Astrocyte (in vitro differentiated cells and primary cell): ENCODE measurements around the gene HBP1. TPM values are rescaled to one million over a fixed set of nuclear protein-coding genes. Genes with fewer than 3 reads are reported as not detected.

Experiments
- DNase-seq: peaks from one replicate; pipeline ENCODE4 v3.0.0-alpha.2; 2010; ENCODE audit warnings: low read depth
- FAIRE-seq: peaks from 2 replicates; lab custom pipeline; 2011; peaks lifted over from hg19 to GRCh38; lab: Jason Lieb, UNC
- H2AFZ ChIP-seq: 2 replicates; pipeline ENCODE4 v1.6.0; 2012; ENCODE audit warnings: low read depth, low read length, inconsistent platforms
- H3K27ac ChIP-seq: 2 replicates; pipeline ENCODE4 v1.5.1; 2011; ENCODE audit warnings: low read depth, low read length, inconsistent platforms
- H3K27me3 ChIP-seq: 2 replicates; pipeline ENCODE4 v1.6.0; 2011; ENCODE audit warnings: low read length, inconsistent platforms; ENCODE audit not compliant: insufficient read depth
- H3K36me3 ChIP-seq: 2 replicates; pipeline ENCODE4 v1.5.1; 2011; ENCODE audit warnings: low read length, inconsistent platforms; ENCODE audit not compliant: insufficient read depth
- H3K4me1 ChIP-seq: 2 replicates; pipeline ENCODE4 v1.5.1; 2011; ENCODE audit warnings: low read length, inconsistent platforms; ENCODE audit not compliant: insufficient read depth
- H3K4me2 ChIP-seq: 2 replicates; pipeline ENCODE4 v1.6.0; 2012; ENCODE audit warnings: low read length, inconsistent platforms
- H3K4me3 ChIP-seq: 2 replicates; pipeline ENCODE4 v1.5.1; 2011; ENCODE audit warnings: low read depth, mild to moderate bottlenecking, low read length, inconsistent platforms; ENCODE audit not compliant: insufficient read depth
- H3K79me2 ChIP-seq: 2 replicates; pipeline ENCODE4 v1.6.0; 2012; ENCODE audit warnings: mild to moderate bottlenecking, low read length, inconsistent platforms; ENCODE audit not compliant: insufficient read depth
- H3K9ac ChIP-seq: 2 replicates; pipeline ENCODE4 v1.6.0; 2012; ENCODE audit warnings: mild to moderate bottlenecking, low read length, inconsistent platforms
- H3K9me3 ChIP-seq: 2 replicates; pipeline ENCODE4 v1.5.1; 2012; ENCODE audit warnings: low read depth, mild to moderate bottlenecking, low read length, inconsistent platforms; ENCODE audit not compliant: insufficient read depth
- H4K20me1 ChIP-seq: 2 replicates; pipeline ENCODE4 v1.6.0; 2012; ENCODE audit warnings: low read length, inconsistent platforms; ENCODE audit not compliant: insufficient read depth
- H3K27ac Mint-ChIP-seq: one replicate; pipeline ENCODE4 v1.8.0; 2021; ENCODE audit warnings: mild to moderate bottlenecking, mixed read lengths; ENCODE audit not compliant: unreplicated experiment
- H3K27me3 Mint-ChIP-seq: one replicate; pipeline ENCODE4 v1.8.0; 2021; ENCODE audit warnings: low read depth, mixed read lengths; ENCODE audit not compliant: unreplicated experiment
- H3K36me3 Mint-ChIP-seq: one replicate; pipeline ENCODE4 v1.8.0; 2021; ENCODE audit warnings: low read depth, mixed read lengths; ENCODE audit not compliant: unreplicated experiment
- H3K4me1 Mint-ChIP-seq: one replicate; pipeline ENCODE4 v1.8.0; 2021; ENCODE audit warnings: low read depth, mixed read lengths; ENCODE audit not compliant: unreplicated experiment
- H3K4me3 Mint-ChIP-seq: one replicate; pipeline ENCODE4 v1.8.0; 2021; ENCODE audit warnings: mild to moderate bottlenecking, moderate library complexity, mixed read lengths; ENCODE audit not compliant: unreplicated experiment
- H3K9me3 Mint-ChIP-seq: one replicate; pipeline ENCODE4 v1.8.0; 2021; ENCODE audit warnings: mild to moderate bottlenecking, mixed read lengths; ENCODE audit not compliant: unreplicated experiment
- CTCF ChIP-seq: IDR thresholded peaks from 2 replicates; pipeline ENCODE4 v1.5.1; 2011; ENCODE audit warnings: low read depth, mild to moderate bottlenecking, inconsistent platforms, low read length, moderate library complexity; ENCODE audit not compliant: insufficient read depth
- EZH2 ChIP-seq: IDR thresholded peaks from 2 replicates; pipeline ENCODE4 v1.6.1; 2012; ENCODE audit warnings: mild to moderate bottlenecking, low read length, inconsistent platforms; ENCODE audit not compliant: insufficient read depth
- total RNA-seq: library from RNA; stranded (reverse); gene quantifications from 2 replicates; pipeline ENCODE4 v1.2.1, GENCODE V29; 2021

Gene HBP1
- total RNA-seq, 1 donor from 2014 or later = 46.2 TPM

DNA sequence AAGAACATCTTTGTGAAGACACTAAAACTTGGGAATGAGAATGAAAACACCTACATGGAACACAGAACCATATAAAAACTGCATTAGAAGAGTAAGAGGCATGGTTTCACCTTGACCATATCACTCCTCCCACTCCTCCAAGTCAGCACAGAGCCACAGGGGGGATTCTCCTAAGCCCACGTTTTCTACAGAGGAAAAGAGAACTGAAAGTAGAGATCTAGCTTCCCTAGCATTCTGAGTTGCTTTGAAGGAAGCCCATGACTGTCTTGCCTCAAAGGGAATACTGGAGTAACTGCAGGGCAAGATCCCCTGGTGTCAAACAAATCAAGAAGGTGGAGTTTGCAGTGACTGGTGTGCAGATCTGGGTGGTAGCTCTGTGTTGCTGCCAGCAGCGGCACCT is 43.9 kb downstream of the HBP1 start:
- no peaks in the 10 kb centered on the region for H3K79me2 ChIP-seq
- no peak overlapping the region for H3K9ac ChIP-seq
- no peaks in the 10 kb centered on the region for H3K4me1 ChIP-seq
- FAIRE-seq = no peak
- TF ChIP-seq EZH2 = no peak
- no peak for TF ChIP-seq CTCF
- H3K27ac Mint-ChIP-seq = no peak overlapping the region
- H3K9me3 ChIP-seq = no peaks in the 10 kb centered on the region
- no peaks in the 10 kb centered on the region for H4K20me1 ChIP-seq
- peaks cover 7% of the 10 kb centered on the region for H3K4me1 Mint-ChIP-seq
- H2AFZ ChIP-seq = no peak overlapping the region
- H3K36me3 Mint-ChIP-seq = peaks cover 15% of the 10 kb centered on the region
- no peaks in the 10 kb centered on the region for H3K36me3 ChIP-seq
- H3K27ac ChIP-seq = no peak overlapping the region
- H3K4me3 ChIP-seq = no peak overlapping the region
- no peak overlapping the region for H3K4me3 Mint-ChIP-seq
- no peak for DNase-seq
- H3K27me3 Mint-ChIP-seq = no peaks in the 10 kb centered on the region
- H3K4me2 ChIP-seq = no peak overlapping the region
- peaks cover 4% of the 10 kb centered on the region for H3K9me3 Mint-ChIP-seq
- H3K27me3 ChIP-seq = no peaks in the 10 kb centered on the region

DNA sequence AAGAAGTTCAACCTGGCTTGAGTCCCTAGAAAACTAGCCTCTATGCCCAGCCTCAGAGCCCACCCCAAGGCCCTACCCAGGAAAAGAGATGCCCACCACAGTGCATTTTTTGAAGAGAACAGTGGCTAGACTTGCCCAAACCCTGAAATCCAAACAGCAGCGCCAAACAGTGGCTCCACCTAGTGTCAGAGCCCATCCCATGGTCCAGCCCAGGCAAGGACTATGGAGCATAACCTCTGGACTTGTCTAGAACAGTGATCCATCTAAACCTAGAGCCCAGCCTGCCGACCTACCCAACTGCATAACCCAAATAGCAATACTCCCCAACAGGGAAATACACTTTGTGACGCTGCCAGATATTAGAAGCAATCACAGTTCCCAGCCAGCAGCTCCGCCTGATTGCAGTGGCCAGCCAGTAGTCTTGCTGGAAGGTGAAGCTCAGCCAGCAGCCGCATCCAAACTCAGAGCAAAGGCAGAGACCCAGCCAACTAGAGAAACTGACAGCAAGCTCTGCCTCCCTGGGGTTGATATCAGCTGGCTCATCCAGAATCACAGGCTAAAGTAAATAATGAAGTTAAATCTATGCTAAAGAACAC is 44.5 kb downstream of the HBP1 start:
- no peaks in the 10 kb centered on the region for H3K79me2 ChIP-seq
- DNase-seq (no peak), FAIRE-seq (no peak)
- H3K4me1 Mint-ChIP-seq = peaks cover 2% of the 10 kb centered on the region
- H2AFZ ChIP-seq = no peak overlapping the region
- H3K27me3 ChIP-seq = no peaks in the 10 kb centered on the region
- H3K36me3 ChIP-seq = no peaks in the 10 kb centered on the region
- H3K4me3 ChIP-seq = no peak overlapping the region
- no peak overlapping the region for H3K4me3 Mint-ChIP-seq
- H3K4me1 ChIP-seq = no peaks in the 10 kb centered on the region
- no peaks in the 10 kb centered on the region for H3K9me3 ChIP-seq
- H4K20me1 ChIP-seq = no peaks in the 10 kb centered on the region
- H3K36me3 Mint-ChIP-seq = peaks cover 13% of the 10 kb centered on the region
- H3K4me2 ChIP-seq = no peak overlapping the region
- H3K27ac Mint-ChIP-seq = no peak overlapping the region
- no peak overlapping the region for H3K27ac ChIP-seq
- TF ChIP-seq CTCF (no peak), EZH2 (no peak)
- no peaks in the 10 kb centered on the region for H3K27me3 Mint-ChIP-seq
- no peak overlapping the region for H3K9ac ChIP-seq
- peaks cover 4% of the 10 kb centered on the region for H3K9me3 Mint-ChIP-seq

DNA sequence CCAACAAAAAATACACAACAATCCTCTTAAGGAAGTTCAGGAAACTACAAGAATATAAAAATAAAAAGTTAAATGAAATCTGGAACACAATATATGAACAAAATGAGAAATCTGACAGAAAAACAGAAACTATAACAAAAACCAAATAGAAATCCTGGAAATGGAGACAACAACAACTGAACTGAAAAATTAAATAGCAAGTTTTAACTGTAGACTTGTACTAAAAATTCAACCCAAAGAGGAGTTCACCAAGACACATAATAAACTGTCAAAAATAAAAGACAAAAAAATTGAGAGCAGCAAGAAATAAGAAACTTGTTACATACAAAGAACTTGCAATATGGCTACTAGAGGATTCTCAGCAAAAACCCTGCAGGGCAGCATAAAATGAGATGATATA is 45.1 kb downstream of the HBP1 start:
- no peak overlapping the region for H3K4me3 ChIP-seq
- peaks cover 13% of the 10 kb centered on the region for H3K36me3 Mint-ChIP-seq
- no peaks in the 10 kb centered on the region for H3K27me3 Mint-ChIP-seq
- no peak for DNase-seq
- no peaks in the 10 kb centered on the region for H3K4me1 Mint-ChIP-seq
- H3K79me2 ChIP-seq = no peaks in the 10 kb centered on the region
- no peak overlapping the region for H3K9ac ChIP-seq
- no peak overlapping the region for H3K27ac Mint-ChIP-seq
- no peak overlapping the region for H3K4me2 ChIP-seq
- FAIRE-seq = no peak
- no peak overlapping the region for H2AFZ ChIP-seq
- H4K20me1 ChIP-seq = no peaks in the 10 kb centered on the region
- H3K27ac ChIP-seq = no peak overlapping the region
- no peak overlapping the region for H3K4me3 Mint-ChIP-seq
- TF ChIP-seq CTCF = no peak
- no peak for TF ChIP-seq EZH2
- H3K36me3 ChIP-seq = no peaks in the 10 kb centered on the region
- no peaks in the 10 kb centered on the region for H3K9me3 ChIP-seq
- H3K27me3 ChIP-seq = no peaks in the 10 kb centered on the region
- H3K9me3 Mint-ChIP-seq = peaks cover 4% of the 10 kb centered on the region
- no peaks in the 10 kb centered on the region for H3K4me1 ChIP-seq
